SU-DHL-6 (cell line): ENCODE results near the gene MACC1.
A peak's percentile ranks its signal among the peaks of the same experiment; 100 is the strongest.

ENCODE experiments used
- H2AFZ ChIP-seq: fragments of 200-600 bp; sonication (generic); 2 replicates; pipeline ENCODE4 v1.6.1; 2014; ENCODE audit warnings: low read depth, mild to moderate bottlenecking, moderate library complexity, mixed read lengths, antibody characterized with exemption, low read length; ENCODE audit not compliant: severe bottlenecking
- H3F3A ChIP-seq: fragments of 200-600 bp; shearing (Covaris generic); 2 replicates; pipeline ENCODE4 v1.6.0; 2016; ENCODE audit warnings: antibody characterized with exemption, mild to moderate bottlenecking; ENCODE audit not compliant: insufficient read depth
- H3K27ac ChIP-seq: fragments of 200-600 bp; sonication (generic); 2 replicates; pipeline ENCODE4 v1.5.1; 2016; ENCODE audit warnings: low read depth, mild to moderate bottlenecking, low read length, moderate library complexity, mixed read lengths
- H3K27me3 ChIP-seq: fragments of 200-600 bp; sonication (generic), shearing (Covaris generic); 2 replicates; pipeline ENCODE4 v1.6.0; 2014; ENCODE audit warnings: mild to moderate bottlenecking, low read length
- H3K36me3 ChIP-seq: fragments of 200-600 bp; sonication (generic); 2 replicates; pipeline ENCODE4 v1.6.1; 2014; ENCODE audit warnings: mild to moderate bottlenecking, low read length, mixed read lengths
- H3K4me2 ChIP-seq: fragments of 300-600, 200-600 bp; shearing (Covaris generic), sonication (generic); 2 replicates; pipeline ENCODE4 v1.6.0; 2014; ENCODE audit warnings: low read length, low read depth, mild to moderate bottlenecking; ENCODE audit not compliant: poor library complexity, severe bottlenecking
- H3K4me3 ChIP-seq: fragments of 200-600 bp; sonication (generic); 2 replicates; pipeline ENCODE4 v1.5.1; 2014; ENCODE audit warnings: antibody characterized with exemption, low read length, mild to moderate bottlenecking, mixed read lengths; ENCODE audit not compliant: insufficient read depth, poor library complexity, severe bottlenecking
- H3K79me2 ChIP-seq: fragments of 200-600 bp; sonication (generic); 2 replicates; pipeline ENCODE4 v1.6.1; 2014; ENCODE audit warnings: mild to moderate bottlenecking, low read length, moderate library complexity; ENCODE audit not compliant: insufficient read depth
- H3K9ac ChIP-seq: fragments of 200-600 bp; sonication (generic); 2 replicates; pipeline ENCODE4 v1.7.0; 2014; ENCODE audit warnings: mild to moderate bottlenecking, low read length
- H3K9me2 ChIP-seq: fragments of 200-600 bp; sonication (generic); replicated peaks from 2 replicates; pipeline ENCODE4 v1.6.1; 2014; ENCODE audit warnings: low read length; ENCODE audit not compliant: insufficient read depth
- H3K9me3 ChIP-seq: fragments of 200-600 bp; sonication (generic); 2 replicates; pipeline ENCODE4 v1.6.1; 2014; ENCODE audit warnings: low read length, mixed read lengths; ENCODE audit not compliant: insufficient read depth
- H4K20me1 ChIP-seq: fragments of 200-600 bp; sonication (generic); 2 replicates; pipeline ENCODE4 v1.6.1; 2014; ENCODE audit warnings: low read depth, mild to moderate bottlenecking, antibody characterized with exemption, low read length, moderate library complexity, mixed read lengths
- CTCF ChIP-seq: fragments of 200-600 bp; sonication (generic); IDR thresholded peaks from one replicate; pipeline ENCODE4 v1.5.1; 2017; ENCODE audit warnings: antibody characterized with exemption, mild to moderate bottlenecking, low read length, moderate library complexity; ENCODE audit not compliant: insufficient read depth, poor library complexity, severe bottlenecking
- EZH2phosphoT487 ChIP-seq: fragments of 200-600 bp; sonication (generic), shearing (Covaris generic); conservative IDR thresholded peaks from 2 replicates; pipeline ENCODE4 v1.6.1; 2018; ENCODE audit warnings: mild to moderate bottlenecking, antibody characterized with exemption, low read length, moderate library complexity, mixed read lengths

Gene MACC1

DNA sequence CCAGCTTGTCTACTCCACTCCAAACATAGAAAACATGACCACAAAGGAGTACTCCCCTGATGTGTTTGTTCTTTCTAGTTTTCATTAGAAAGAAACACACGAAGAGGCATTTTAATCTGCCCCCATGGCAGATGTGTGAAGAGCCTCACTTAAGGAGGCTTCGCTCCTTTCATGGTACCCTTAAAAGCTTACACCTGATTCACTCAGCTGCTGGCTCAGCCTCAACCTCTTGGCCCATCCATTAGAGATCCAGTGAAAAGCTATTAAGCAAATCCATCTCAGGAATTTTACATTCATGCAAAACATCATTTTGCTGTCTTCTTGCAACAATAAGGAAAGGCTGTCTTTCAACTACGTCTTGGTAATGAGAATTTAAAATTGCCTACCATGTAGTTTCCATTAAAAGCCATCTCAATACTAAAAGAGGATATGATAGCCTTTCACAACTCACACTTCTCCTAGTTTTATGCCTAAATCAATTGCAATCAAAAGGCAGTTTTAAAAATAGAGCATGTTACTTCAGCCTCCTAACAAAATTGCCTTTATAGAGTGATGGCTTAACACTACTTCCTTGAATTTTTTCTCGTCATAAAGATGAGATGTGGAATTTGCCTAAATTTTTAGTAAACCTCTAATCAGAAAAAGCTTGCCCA, 22.7 kb downstream of the MACC1 start:
- Histone ChIP-seq H3K9me3 (no peaks in the 10 kb centered on the region), H3K27ac (no peak overlapping the region), H2AFZ (no peak overlapping the region), H3K9ac (no peak overlapping the region), H3K9me2 (no peaks in the 10 kb centered on the region), H3K27me3 (no peaks in the 10 kb centered on the region), H4K20me1 (no peaks in the 10 kb centered on the region), H3K4me3 (no peak overlapping the region), H3K36me3 (peaks cover 12% of the 10 kb centered on the region), H3K79me2 (peaks cover 77% of the 10 kb centered on the region), H3K4me2 (no peak overlapping the region), H3F3A (peaks cover 20% of the 10 kb centered on the region)
- no peak for TF ChIP-seq EZH2phosphoT487
- TF ChIP-seq CTCF, result no peak

GRCh38 chr7:20193873-20194272, 23.3 kb downstream of the MACC1 start:
- no peaks in the 10 kb centered on the region for H3K27me3 ChIP-seq
- no peaks in the 10 kb centered on the region for H3K9me3 ChIP-seq
- TF ChIP-seq EZH2phosphoT487 (no peak), CTCF (no peak)
- no peak overlapping the region for H2AFZ ChIP-seq
- peaks cover 77% of the 10 kb centered on the region for H3K79me2 ChIP-seq
- H3K9me2 ChIP-seq, result no peaks in the 10 kb centered on the region
- no peaks in the 10 kb centered on the region for H4K20me1 ChIP-seq
- H3K9ac ChIP-seq, result no peak overlapping the region
- no peak overlapping the region for H3K4me3 ChIP-seq
- H3F3A ChIP-seq, result peaks cover 14% of the 10 kb centered on the region
- H3K4me2 ChIP-seq, result no peak overlapping the region
- peaks cover 18% of the 10 kb centered on the region for H3K36me3 ChIP-seq
- H3K27ac ChIP-seq, result no peak overlapping the region

DNA sequence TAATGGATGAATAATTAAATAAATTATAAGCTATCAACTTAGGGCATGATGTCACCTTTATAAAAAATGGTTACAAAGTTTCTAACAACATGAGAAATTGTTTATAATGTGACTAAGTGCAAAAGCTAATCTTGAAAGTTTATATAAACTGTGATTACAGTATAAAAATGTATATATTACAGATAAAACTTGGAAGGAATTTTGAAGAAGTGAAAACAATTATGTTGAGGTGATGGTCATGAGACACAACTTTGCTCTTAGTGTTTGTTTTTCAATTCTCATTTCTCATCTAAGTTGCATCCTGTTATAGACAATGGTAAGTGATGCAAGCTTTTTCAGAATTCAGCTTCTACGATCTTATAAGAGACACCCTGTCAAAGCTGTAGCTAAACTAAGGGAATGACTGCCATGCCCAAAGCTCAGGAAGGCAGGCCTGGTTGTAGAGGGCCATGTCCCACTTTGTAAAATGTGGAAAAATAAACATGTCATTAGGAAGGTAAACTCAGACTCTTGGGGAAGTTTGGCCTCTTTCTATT, 23.9 kb downstream of the MACC1 start:
- Histone ChIP-seq H3K9me3 (no peaks in the 10 kb centered on the region), H3K27ac (peak overlapping the region; percentile 17; the same call in 1 of the 2 replicates), H3K4me3 (no peak overlapping the region), H3K4me2 (no peak overlapping the region), H3K9ac (no peak overlapping the region), H3K36me3 (peaks cover 19% of the 10 kb centered on the region), H3K9me2 (no peaks in the 10 kb centered on the region), H3F3A (peaks cover 9% of the 10 kb centered on the region; the same call in 1 of the 2 replicates), H3K79me2 (peaks cover 77% of the 10 kb centered on the region), H4K20me1 (no peaks in the 10 kb centered on the region), H3K27me3 (no peaks in the 10 kb centered on the region), H2AFZ (no peak overlapping the region)
- TF ChIP-seq EZH2phosphoT487 (no peak), CTCF (no peak)
